IMR-90 (cell line): Measurements from ENCODE around the gene RPP40. TPM values are rescaled to one million over a fixed set of nuclear protein-coding genes. Genes with fewer than 3 reads are reported as not detected.
A peak's percentile ranks its signal among the peaks of the same experiment; 100 is the strongest.
"Not testable (repeated sequence)": the region's sequence is repeated elsewhere in the genome, so short reads cannot be mapped to it uniquely, and the experiment has no call there.

ENCODE experiments used
- ATAC-seq: fragments of 200-7000 bp; cut with Tn5 transposase; 2 replicates; pipeline ENCODE4 v1.9.1; 2020; ENCODE audit warnings: low read depth, mild to moderate bottlenecking, moderate library complexity
- BruUV-seq: library from RNA; stranded (reverse); fragments of 400-500 nt; replicated peaks from 2 replicates; lab custom pipeline; 2021; lab: Mats Ljungman, UMichigan
- CTCF ChIA-PET: fragments of 300-600 bp; formaldehyde crosslinking; extraction: SDS; loops from one replicate; lab custom pipeline; 2021; ENCODE audit warnings: antibody characterized with exemption; lab: Yijun Ruan, JAX
- POLR2A ChIA-PET: fragments of 300-600 bp; sonication (Branson Sonifier 250); formaldehyde crosslinking; loops from one replicate; lab custom pipeline; 2022; ENCODE audit warnings: antibody characterized with exemption; ENCODE audit not compliant: unreplicated experiment; lab: Charles Lee
- DNase-seq: peaks from one replicate; pipeline ENCODE4 v3.0.0; 2013
- H2AFZ ChIP-seq: replicated peaks from 2 replicates; pipeline ENCODE3; 2013; ENCODE audit warnings: low read length, mild to moderate bottlenecking; ENCODE audit not compliant: poor library complexity
- H2AK5ac ChIP-seq: 2 replicates; pipeline ENCODE4 v1.6.1; 2013; ENCODE audit warnings: low read depth, low read length, inconsistent platforms
- H2AK9ac ChIP-seq: replicated peaks from 2 replicates; pipeline ENCODE3; 2013; ENCODE audit warnings: mild to moderate bottlenecking, low read depth, low read length, moderate library complexity; ENCODE audit not compliant: poor library complexity
- H2BK120ac ChIP-seq: 2 replicates; pipeline ENCODE4 v1.6.1; 2013; ENCODE audit warnings: low read depth, low read length, inconsistent platforms
- H2BK15ac ChIP-seq: 3 replicates; pipeline ENCODE4 v1.6.1; 2013; ENCODE audit warnings: low read depth, low read length, inconsistent platforms
- H2BK20ac ChIP-seq: 2 replicates; pipeline ENCODE4 v1.6.1; 2013; ENCODE audit warnings: low read depth, mild to moderate bottlenecking, inconsistent platforms, low read length, moderate library complexity
- H2BK5ac ChIP-seq: 2 replicates; pipeline ENCODE4 v1.6.1; 2013; ENCODE audit warnings: mild to moderate bottlenecking, low read depth, low read length, inconsistent platforms; ENCODE audit not compliant: poor library complexity, severe bottlenecking
- H3K14ac ChIP-seq: replicated peaks from 2 replicates; pipeline ENCODE4 v1.6.1; 2013; ENCODE audit warnings: low read depth, low read length, inconsistent platforms
- H3K18ac ChIP-seq: 2 replicates; pipeline ENCODE4 v1.6.1; 2013; ENCODE audit warnings: low read depth, low read length, control low read depth
- H3K23ac ChIP-seq: 2 replicates; pipeline ENCODE4 v1.6.1; 2013; ENCODE audit warnings: low read depth, low read length, inconsistent platforms
- H3K27ac ChIP-seq: 2 replicates; pipeline ENCODE4 v1.5.1; 2013; ENCODE audit warnings: mild to moderate bottlenecking, control low read depth, low read length; ENCODE audit not compliant: insufficient read depth
- H3K27me3 ChIP-seq: 2 replicates; pipeline ENCODE4 v1.6.1; 2013; ENCODE audit warnings: low read length; ENCODE audit not compliant: control insufficient read depth, insufficient read depth
- H3K36me3 ChIP-seq: 2 replicates; pipeline ENCODE4 v1.6.1; 2013; ENCODE audit warnings: low read length, mixed read lengths; ENCODE audit not compliant: control insufficient read depth, insufficient read depth
- H3K4ac ChIP-seq: 2 replicates; pipeline ENCODE4 v1.6.1; 2013; ENCODE audit warnings: low read depth, low read length, inconsistent platforms
- H3K4me1 ChIP-seq: 2 replicates; pipeline ENCODE4 v1.6.1; 2013; ENCODE audit warnings: low read length, mixed read lengths; ENCODE audit not compliant: control insufficient read depth, insufficient read depth
- H3K4me2 ChIP-seq: 2 replicates; pipeline ENCODE4 v1.6.1; 2013; ENCODE audit warnings: low read depth, mild to moderate bottlenecking, control low read depth, low read length, moderate library complexity
- H3K4me3 ChIP-seq: 2 replicates; pipeline ENCODE4 v1.5.1; 2013; ENCODE audit warnings: low read depth, mild to moderate bottlenecking, control low read depth, low read length, moderate library complexity; ENCODE audit not compliant: insufficient read depth
- H3K56ac ChIP-seq: 2 replicates; pipeline ENCODE4 v1.6.1; 2013; ENCODE audit warnings: low read length, inconsistent platforms; ENCODE audit not compliant: insufficient read depth; ENCODE audit errors: extremely low read depth
- H3K79me1 ChIP-seq, 2 experiments: 2 replicates each; pipeline ENCODE4 v1.6.1; 2013; ENCODE audit warnings: low read length in 2 of 2, inconsistent platforms in 1 of 2, low read depth in 1 of 2
- H3K9ac ChIP-seq: 2 replicates; pipeline ENCODE4 v1.6.1; 2013; ENCODE audit warnings: low read depth, low read length, control low read depth
- H3K9me1 ChIP-seq: 2 replicates; pipeline ENCODE4 v1.6.1; 2013; ENCODE audit warnings: low read length, inconsistent platforms; ENCODE audit not compliant: insufficient read depth
- H3K9me3 ChIP-seq: 2 replicates; pipeline ENCODE4 v1.6.1; 2013; ENCODE audit warnings: low read length; ENCODE audit not compliant: control insufficient read depth, insufficient read depth
- H4K20me1 ChIP-seq: 2 replicates; pipeline ENCODE4 v1.6.1; 2013; ENCODE audit warnings: low read length, inconsistent platforms; ENCODE audit not compliant: insufficient read depth
- H4K5ac ChIP-seq: 2 replicates; pipeline ENCODE4 v1.6.1; 2013; ENCODE audit warnings: mild to moderate bottlenecking, low read depth, low read length, control low read depth
- H4K8ac ChIP-seq, 2 experiments: 2 replicates each; pipeline ENCODE4 v1.6.1; 2013; ENCODE audit warnings: low read depth in 2 of 2, low read length in 2 of 2, control low read depth in 1 of 2, inconsistent platforms in 1 of 2
- H4K91ac ChIP-seq: 2 replicates; pipeline ENCODE4 v1.6.1; 2013; ENCODE audit warnings: low read depth, low read length, inconsistent platforms; ENCODE audit not compliant: insufficient read depth
- WGBS, 2 experiments: methylation state at CpG; one replicate each; pipeline versions ENCODE4 v1.1.5 to v1.1.7; 2013; ENCODE audit warnings: missing lambda C conversion rate in 2 of 2; ENCODE audit not compliant: insufficient read length in 1 of 2; ENCODE audit errors: extremely low coverage in 2 of 2; 5-methylcytosine and 5-hydroxymethylcytosine counted together
- dilution Hi-C: fragments of 300-500 bp; cut with HindIII; formaldehyde crosslinking; loops from one replicate; pipeline ENCODE4 v1.14.3; 2018; ENCODE audit warnings: low sequenced_read_pairs; ENCODE audit not compliant: unreplicated experiment
- in situ Hi-C: fragments of 300-500 bp; cut with MboI; formaldehyde crosslinking; loops from 3 replicates; pipeline ENCODE4 v1.14.3; 2019; ENCODE audit warnings: low sequenced_read_pairs, inconsistent platforms, mixed read lengths
- intact Hi-C: fragments of 100-400 bp; cut with micrococcal nuclease; formaldehyde crosslinking; loops from 2 replicates; pipeline ENCODE4 v1.10.0; 2022
- polyA plus RNA-seq, 3 experiments: library from polyadenylated mRNA; depleted of rRNA; stranded (reverse); fragments of >200 nt; gene quantifications; 2 replicates each; pipeline ENCODE4 v1.2.3, GENCODE V29; 2012; ENCODE audit warnings: low replicate concordance in 1 of 3
- total RNA-seq: library from RNA; depleted of rRNA; stranded (reverse); fragments of >200 nt; gene quantifications from 2 replicates; pipeline ENCODE4 v1.2.3, GENCODE V29; 2012

RPP40 gene
- total and polyA plus RNA-seq, 2 of the 4 experiments (the other 2 are of a cell fraction) = 8.1 to 22.2 TPM

- ATAC-seq = peak; percentile 40; the same call in 1 of the 2 replicates
- H3K9me3 ChIP-seq, H2BK15ac ChIP-seq, H3K9me1 ChIP-seq, H3K4me3 ChIP-seq, in situ Hi-C loops, POLR2A ChIA-PET, H3K14ac ChIP-seq, H3K23ac ChIP-seq, H3K56ac ChIP-seq, H3K18ac ChIP-seq, DNase-seq, dilution Hi-C loops, H4K91ac ChIP-seq, H4K5ac ChIP-seq, H3K79me1 ChIP-seq, CTCF ChIA-PET, H2AFZ ChIP-seq, BruUV-seq, H3K27me3 ChIP-seq, H2BK120ac ChIP-seq, H2BK5ac ChIP-seq, H2AK5ac ChIP-seq, H3K36me3 ChIP-seq, H2BK20ac ChIP-seq, H2AK9ac ChIP-seq, H3K4me1 ChIP-seq, H3K27ac ChIP-seq, H4K20me1 ChIP-seq: not testable (repeated sequence)
- H3K9ac ChIP-seq = peak overlapping the region; percentile 12; the same call in 1 of the 2 replicates
- intact Hi-C loops = loop anchor here (1.0 kb wide), 1 partner anchor 254 kb away; no protein-coding TSS in a partner anchor
- peak overlapping the region; percentile 51; the same call in 1 of the 2 replicates for H3K4ac ChIP-seq
- 26% methylated on average over 4 of the region's 13 CpGs; no CpG with 5 or more reads in 1 of the 2 experiments for WGBS, 2 experiments
- 0 out of 2 replicates have a peak overlapping the region, but pooled peaks have one; percentile 33 for H3K4me2 ChIP-seq
- H4K8ac ChIP-seq = peak overlapping the region; percentile 49 to 79; a peak in 2 of 4 replicates
These were observed 28.9 kb upstream of the RPP40 start for GRCh38 chr6:5032706-5033105.
